ENCODE results near the gene CBLN3.
A peak's percentile ranks its signal among the peaks of the same experiment; 100 is the strongest.

Gene CBLN3

GRCh38 chr14:24426150-24426911 is 3.1 kb downstream of the CBLN3 start:
- no peak for DNase-seq (ENCODE audit: low spot score)

- DNase-seq (ENCODE audit: low spot score) = peak; percentile 89
Measured at GRCh38 chr14:24425704-24426103, 3.8 kb downstream of the CBLN3 start.

- DNase-seq (ENCODE audit: low spot score) = no peak
Measured at GRCh38 chr14:24422694-24423601, 6.5 kb downstream of the CBLN3 start.

- peak; percentile 32 for DNase-seq (ENCODE audit: low spot score)
Measured at GRCh38 chr14:24422261-24422660, 7.2 kb downstream of the CBLN3 start.

DNA sequence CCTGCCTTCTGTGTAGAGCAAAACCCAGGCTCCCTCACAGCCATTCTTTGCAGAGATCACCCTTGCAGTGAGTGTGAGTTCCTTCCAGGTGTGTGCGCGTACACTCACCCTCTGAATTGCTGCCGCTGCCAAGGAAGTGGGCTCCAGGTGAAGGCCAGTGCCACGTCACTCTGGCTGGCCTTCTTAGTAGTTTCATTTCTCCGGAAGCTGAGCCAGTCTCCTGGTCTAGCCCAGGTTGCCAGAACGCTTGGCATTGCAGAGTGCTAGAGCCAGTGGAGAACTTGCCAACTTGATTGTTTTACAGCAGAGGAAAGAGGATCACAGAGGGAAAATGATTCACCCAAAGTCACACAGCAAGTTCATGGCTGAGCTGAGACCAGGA is 11.0 kb downstream of the CBLN3 start:
- DNase-seq (ENCODE audit: low spot score) = no peak

GRCh38 chr14:24417832-24418491 is 11.5 kb downstream of the CBLN3 start:
- DNase-seq (ENCODE audit: low spot score) = no peak

DNA sequence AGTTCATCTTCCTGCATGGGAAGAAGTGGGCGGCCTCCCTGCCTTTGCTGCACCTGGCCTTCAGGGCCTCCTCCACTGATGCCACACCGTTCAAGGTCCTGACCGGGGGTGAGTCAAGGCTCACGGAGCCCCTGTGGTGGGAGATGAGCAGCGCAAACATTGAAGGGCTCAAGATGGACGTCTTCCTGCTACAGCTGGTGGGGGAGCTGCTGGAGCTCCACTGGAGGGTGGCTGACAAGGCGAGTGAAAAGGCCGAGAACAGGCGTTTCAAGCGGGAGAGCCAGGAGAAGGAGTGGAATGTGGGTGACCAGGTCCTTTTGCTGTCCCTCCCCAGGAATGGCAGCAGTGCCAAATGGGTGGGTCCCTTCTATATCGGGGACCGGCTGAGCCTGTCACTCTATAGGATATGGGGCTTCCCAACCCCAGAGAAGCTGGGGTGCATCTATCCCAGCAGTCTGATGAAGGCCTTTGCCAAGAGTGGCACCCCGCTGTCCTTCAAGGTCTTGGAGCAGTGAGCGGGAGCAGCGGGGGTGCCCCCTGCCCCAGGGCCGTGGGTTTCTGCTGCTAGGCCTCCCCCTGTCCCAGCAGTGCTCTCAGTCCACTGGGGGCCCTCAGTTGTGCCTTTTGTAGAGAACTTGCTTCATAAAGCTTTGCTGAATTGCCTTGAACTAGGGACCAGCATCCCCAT is 12.4 kb downstream of the CBLN3 start:
- no peak for DNase-seq (ENCODE audit: low spot score)

DNA sequence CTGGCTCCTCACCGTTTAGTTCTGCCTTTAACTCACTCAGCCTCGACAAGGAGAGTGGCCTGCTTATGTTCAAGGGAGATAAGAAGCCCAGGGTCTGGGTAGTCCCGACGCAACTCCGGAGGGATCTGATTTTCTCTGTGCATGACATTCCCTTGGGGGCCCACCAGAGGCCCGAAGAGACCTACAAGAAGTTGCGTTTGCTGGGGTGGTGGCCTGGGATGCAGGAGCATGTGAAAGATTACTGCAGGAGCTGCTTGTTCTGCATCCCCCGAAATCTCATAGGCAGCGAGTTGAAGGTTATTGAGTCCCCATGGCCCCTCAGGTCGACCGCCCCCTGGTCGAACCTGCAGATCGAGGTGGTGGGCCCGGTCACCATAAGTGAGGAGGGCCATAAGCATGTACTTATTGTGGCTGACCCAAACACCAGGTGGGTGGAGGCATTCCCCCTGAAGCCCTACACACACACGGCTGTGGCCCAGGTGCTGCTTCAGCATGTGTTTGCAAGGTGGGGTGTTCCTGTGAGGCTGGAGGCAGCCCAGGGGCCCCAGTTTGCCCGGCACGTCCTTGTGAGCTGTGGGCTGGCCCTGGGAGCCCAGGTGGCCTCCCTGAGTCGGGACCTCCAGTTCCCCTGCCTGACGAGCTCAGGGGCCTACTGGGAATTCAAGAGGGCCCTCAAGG is 13.1 kb downstream of the CBLN3 start:
- no peak for DNase-seq (ENCODE audit: low spot score)

DNA sequence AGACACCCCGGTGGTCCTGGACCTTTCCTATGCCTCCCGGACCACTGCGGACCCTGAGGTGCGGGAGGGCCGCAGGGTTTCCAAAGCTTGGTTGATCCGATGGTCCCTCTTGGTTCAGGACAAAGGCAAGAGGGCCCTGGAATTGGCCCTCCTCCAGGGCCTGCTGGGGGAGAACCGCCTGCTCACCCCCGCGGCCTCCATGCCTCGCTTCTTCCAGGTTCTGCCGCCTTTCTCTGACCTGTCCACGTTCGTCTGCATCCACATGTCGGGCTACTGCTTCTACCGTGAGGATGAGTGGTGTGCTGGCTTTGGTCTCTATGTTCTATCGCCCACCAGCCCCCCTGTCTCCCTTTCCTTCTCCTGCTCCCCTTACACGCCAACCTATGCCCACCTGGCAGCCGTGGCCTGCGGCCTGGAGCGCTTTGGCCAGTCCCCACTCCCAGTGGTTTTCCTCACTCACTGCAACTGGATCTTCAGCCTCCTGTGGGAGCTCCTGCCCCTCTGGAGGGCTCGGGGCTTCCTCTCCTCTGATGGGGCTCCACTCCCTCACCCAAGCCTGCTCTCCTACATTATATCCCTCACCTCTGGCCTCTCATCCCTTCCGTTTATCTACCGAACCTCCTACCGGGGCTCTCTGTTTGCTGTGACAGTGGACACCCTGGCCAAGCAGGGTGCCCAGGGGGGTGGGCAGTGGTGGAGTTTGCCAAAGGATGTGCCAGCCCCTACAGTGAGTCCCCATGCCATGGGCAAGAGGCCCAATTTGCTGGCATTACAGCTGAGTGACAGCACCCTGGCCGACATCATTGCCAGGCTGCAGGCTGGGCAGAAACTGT is 13.8 kb downstream of the CBLN3 start:
- DNase-seq (ENCODE audit: low spot score) = no peak

GRCh38 chr14:24414732-24415420 is 14.6 kb downstream of the CBLN3 start:
- no peak for DNase-seq (ENCODE audit: low spot score)

GRCh38 chr14:24414077-24414476 is 15.4 kb downstream of the CBLN3 start:
- DNase-seq (ENCODE audit: low spot score) = no peak

- DNase-seq (ENCODE audit: low spot score) = peak; percentile 51
Measured at GRCh38 chr14:24411443-24412389, 17.8 kb downstream of the CBLN3 start.

GRCh38 chr14:24409956-24410355 is 19.5 kb downstream of the CBLN3 start:
- no peak for DNase-seq (ENCODE audit: low spot score)

GRCh38 chr14:24409192-24409591 is 20.3 kb downstream of the CBLN3 start:
- DNase-seq (ENCODE audit: low spot score) = no peak

DNA sequence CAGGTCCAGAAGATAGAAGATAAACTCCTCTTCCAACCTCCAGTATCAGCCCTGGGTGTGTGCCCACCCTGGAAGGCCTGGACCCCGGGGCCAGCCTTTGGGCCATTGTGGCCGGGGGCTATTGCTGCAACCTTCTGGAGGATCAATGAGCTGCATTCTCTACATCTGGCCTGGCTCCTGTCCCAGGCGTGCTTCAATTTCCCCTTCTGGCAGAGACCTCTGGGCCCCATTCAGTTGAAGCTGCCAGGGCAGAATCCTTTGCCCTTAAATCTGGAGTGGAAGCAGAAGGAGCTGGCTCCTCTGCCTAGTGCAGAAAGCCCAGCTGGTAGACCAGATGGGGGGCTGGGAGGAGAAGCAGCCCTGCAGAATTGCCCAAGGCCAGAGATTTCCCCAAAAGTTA is 20.7 kb downstream of the CBLN3 start:
- no peak for DNase-seq (ENCODE audit: low spot score)

DNA sequence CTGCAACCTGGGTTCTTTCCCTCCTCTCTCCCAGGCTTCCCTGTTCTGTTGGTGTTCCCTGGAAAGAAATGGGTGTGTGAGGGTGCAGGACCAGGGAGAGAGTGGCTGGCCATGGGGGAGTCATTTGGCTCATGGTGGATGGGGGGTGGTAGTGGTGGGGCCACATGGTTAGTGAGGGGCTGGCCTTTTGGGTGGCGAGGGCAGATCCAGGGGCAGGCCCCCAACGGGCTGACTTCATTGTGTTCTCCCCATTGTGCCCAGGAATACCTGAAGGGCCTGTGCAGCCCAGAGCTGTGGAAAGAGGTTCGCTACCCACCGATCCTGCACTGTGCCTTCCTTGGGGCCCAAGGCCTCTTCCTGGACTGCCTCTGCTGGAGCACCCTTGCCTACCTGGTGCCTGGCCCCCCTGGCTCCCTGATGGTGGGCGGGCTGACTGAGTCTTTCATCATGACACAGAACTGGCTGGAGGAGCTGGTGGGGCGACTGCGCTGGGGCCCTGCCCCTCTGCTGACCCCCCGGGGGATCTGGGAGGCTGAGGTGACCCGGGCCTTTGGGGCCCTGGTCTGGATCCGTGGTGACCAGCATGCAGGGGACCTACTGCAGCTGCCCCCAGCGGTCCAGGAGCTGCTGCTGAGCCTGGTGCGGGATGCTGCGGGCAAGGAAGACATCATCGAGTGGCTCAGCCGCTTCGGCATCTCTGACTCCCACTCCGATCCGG is 21.7 kb downstream of the CBLN3 start:
- DNase-seq (ENCODE audit: low spot score) = no peak

- no peak for DNase-seq (ENCODE audit: low spot score)
Measured at GRCh38 chr14:24406416-24406815, 23.1 kb downstream of the CBLN3 start.

DNA sequence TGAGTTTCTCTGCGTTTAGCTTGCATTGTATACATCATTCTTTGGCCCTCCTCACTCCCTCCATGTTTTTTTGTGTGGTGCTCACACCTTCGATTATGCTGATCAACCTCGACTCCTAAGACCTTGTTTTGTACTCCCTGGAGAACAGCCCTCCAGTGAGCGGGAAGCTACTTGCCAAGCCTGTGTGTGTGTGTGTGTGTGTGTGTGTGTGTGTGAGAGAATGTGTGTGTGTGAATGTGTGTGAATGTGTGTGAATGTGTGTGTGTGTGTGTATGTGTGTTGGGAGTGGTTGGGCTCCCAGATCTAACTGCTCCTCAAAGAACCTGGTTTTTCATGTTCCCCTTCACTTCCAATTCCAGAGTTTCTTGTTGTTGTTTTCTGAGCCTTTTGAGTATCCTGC is 24.7 kb downstream of the CBLN3 start:
- no peak for DNase-seq (ENCODE audit: low spot score)

Data from CD4-positive, alpha-beta T cell treated with Interleukin-2 at 100 ng/mL for 4 hours (primary cell).